GM12891 (cell line): ENCODE data around the gene LIMA1.

Source experiments
- POLR2A ChIP-seq: IDR thresholded peaks from 2 replicates; pipeline ENCODE4 v1.6.1; 2011; ENCODE audit warnings: low read depth, low read length, control low read depth
- POLR2AphosphoS5 ChIP-seq: IDR thresholded peaks from 2 replicates; pipeline ENCODE4 v1.6.1; 2011; ENCODE audit warnings: low read depth, low read length, control low read depth
- POU2F2 ChIP-seq: IDR thresholded peaks from 2 replicates; pipeline ENCODE4 v1.6.1; 2011; ENCODE audit warnings: low read depth, mild to moderate bottlenecking, control low read depth, low read length, moderate library complexity
- SPI1 ChIP-seq: IDR thresholded peaks from 2 replicates; pipeline ENCODE4 v1.6.1; 2011; ENCODE audit warnings: low read depth, low read length, control low read depth
- TAF1 ChIP-seq: IDR thresholded peaks from 2 replicates; pipeline ENCODE4 v1.6.1; 2011; ENCODE audit warnings: low read depth, low read length, control low read depth

DNA sequence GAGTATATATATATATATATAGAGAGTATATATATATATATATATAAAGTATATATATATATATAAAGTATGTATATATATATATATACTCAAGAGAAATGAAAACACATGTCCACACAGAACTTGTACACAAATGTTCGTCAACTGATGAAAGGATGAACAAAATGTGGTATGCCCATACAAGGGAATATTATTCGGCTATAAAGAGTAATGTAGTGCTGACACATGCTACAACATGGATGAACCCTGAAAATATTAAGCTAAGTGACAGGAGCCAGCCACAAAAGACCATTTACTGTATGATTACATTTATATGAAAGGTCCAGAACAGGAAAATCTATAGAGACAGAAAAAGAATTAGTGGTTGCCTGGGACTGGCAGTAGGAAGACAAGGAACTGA is 19.5 kb downstream of the LIMA1 start:
- TF ChIP-seq POLR2AphosphoS5 (no peak), POU2F2 (no peak), TAF1 (no peak), POLR2A (no peak), SPI1 (no peak)
